Measurements from ENCODE around the gene CDC73.
"Not testable (repeated sequence)": the region's sequence is repeated elsewhere in the genome, so short reads cannot be mapped to it uniquely, and the experiment has no call there.

The CDC73 gene

GRCh38 chr1:193212637-193213036 is 90.8 kb downstream of the CDC73 start:
- no peak for TF ChIP-seq CTCF (IDR thresholded peaks at IDR 0.05; ENCODE audit: control insufficient read depth, insufficient read depth, low read depth, low read length, missing control alignments)
- no peak overlapping the region for H3K4me3 ChIP-seq (ENCODE audit: control insufficient read depth, low read depth, low read length)
- no peak for DNase-seq (ENCODE audit: low read depth)

GRCh38 chr1:193213998-193214397 is 92.2 kb downstream of the CDC73 start:
- DNase-seq (ENCODE audit: low read depth) = no peak

GRCh38 chr1:193216920-193217319 is 95.1 kb downstream of the CDC73 start:
- no peak for TF ChIP-seq CTCF (IDR thresholded peaks at IDR 0.05; ENCODE audit: control insufficient read depth, insufficient read depth, low read depth, low read length, missing control alignments)
- H3K4me3 ChIP-seq (ENCODE audit: control insufficient read depth, low read depth, low read length) = no peak overlapping the region
- no peak for DNase-seq (ENCODE audit: low read depth)

More at GRCh38 chr1:193213998-193214397, 92.2 kb downstream of the CDC73 start:
- H3K4me3 ChIP-seq (ENCODE audit: control insufficient read depth, low read depth, low read length) = no peak overlapping the region
- TF ChIP-seq CTCF (IDR thresholded peaks at IDR 0.05; ENCODE audit: control insufficient read depth, insufficient read depth, low read depth, low read length, missing control alignments) = no peak

- no peak for TF ChIP-seq CTCF (IDR thresholded peaks at IDR 0.05; ENCODE audit: control insufficient read depth, insufficient read depth, low read depth, low read length, missing control alignments)
- no peak for DNase-seq (ENCODE audit: low read depth)
- H3K4me3 ChIP-seq (ENCODE audit: control insufficient read depth, low read depth, low read length) = no peak overlapping the region
Observed at GRCh38 chr1:193219391-193219790, 97.6 kb downstream of the CDC73 start.

- TF ChIP-seq CTCF (IDR thresholded peaks at IDR 0.05; ENCODE audit: control insufficient read depth, insufficient read depth, low read depth, low read length, missing control alignments) = no peak
- no peak overlapping the region for H3K4me3 ChIP-seq (ENCODE audit: control insufficient read depth, low read depth, low read length)
- DNase-seq (ENCODE audit: low read depth) = no peak
Observed at GRCh38 chr1:193221651-193222050, 99.8 kb downstream of the CDC73 start.

- no peak overlapping the region for H3K4me3 ChIP-seq (ENCODE audit: control insufficient read depth, low read depth, low read length)
- TF ChIP-seq CTCF (IDR thresholded peaks at IDR 0.05; ENCODE audit: control insufficient read depth, insufficient read depth, low read depth, low read length, missing control alignments) = no peak
- DNase-seq (ENCODE audit: low read depth) = no peak
Observed at GRCh38 chr1:193222056-193222615, 100.3 kb downstream of the CDC73 start.

GRCh38 chr1:193229136-193229535 is 107.3 kb downstream of the CDC73 start:
- H3K4me3 ChIP-seq (ENCODE audit: control insufficient read depth, low read depth, low read length) = no peak overlapping the region
- no peak for TF ChIP-seq CTCF (IDR thresholded peaks at IDR 0.05; ENCODE audit: control insufficient read depth, insufficient read depth, low read depth, low read length, missing control alignments)
- DNase-seq (ENCODE audit: low read depth) = no peak

GRCh38 chr1:193231146-193231545 is 109.3 kb downstream of the CDC73 start:
- DNase-seq (ENCODE audit: low read depth); H3K4me3 ChIP-seq (ENCODE audit: control insufficient read depth, low read depth, low read length): not testable (repeated sequence)

Measured in AG09309 (cell line).